KMS-11 (cell line): ENCODE data around the gene TTI1.

ENCODE experiments used
- H2AFZ ChIP-seq: fragments of 200-600 bp; sonication (generic); 2 replicates; pipeline ENCODE4 v1.6.1; 2016; ENCODE audit warnings: antibody characterized with exemption, mixed run types, low read depth
- H3K27ac ChIP-seq: fragments of 200-600 bp; sonication (generic); 2 replicates; pipeline ENCODE4 v1.6.1; 2016; ENCODE audit warnings: mild to moderate bottlenecking, mixed run types
- H3K27me3 ChIP-seq: fragments of 200-600 bp; sonication (generic); 2 replicates; pipeline ENCODE4 v1.6.1; 2017; ENCODE audit warnings: mild to moderate bottlenecking, low read depth, mixed run types, moderate library complexity; ENCODE audit not compliant: insufficient read depth
- H3K36me3 ChIP-seq: fragments of 200-600 bp; sonication (generic); 2 replicates; pipeline ENCODE4 v1.6.1; 2017; ENCODE audit warnings: mild to moderate bottlenecking, mixed run types; ENCODE audit not compliant: insufficient read depth
- H3K4me1 ChIP-seq: fragments of 200-600 bp; sonication (generic); 2 replicates; pipeline ENCODE4 v1.6.1; 2016; ENCODE audit warnings: mild to moderate bottlenecking, low read depth, mixed run types; ENCODE audit not compliant: poor library complexity, severe bottlenecking
- H3K4me2 ChIP-seq: fragments of 200-600 bp; sonication (generic); 2 replicates; pipeline ENCODE4 v1.7.0; 2016; ENCODE audit warnings: mild to moderate bottlenecking, mixed run types
- H3K4me3 ChIP-seq: fragments of 200-600 bp; sonication (generic); IDR thresholded peaks from 2 replicates; pipeline ENCODE4 v1.6.1; 2017; ENCODE audit warnings: low read depth, low read length, mixed read lengths; ENCODE audit not compliant: insufficient read depth
- H3K79me2 ChIP-seq: fragments of 200-600 bp; sonication (generic); 2 replicates; pipeline ENCODE4 v1.6.1; 2016; ENCODE audit warnings: low read depth, mixed run types; ENCODE audit not compliant: insufficient read depth
- H3K9ac ChIP-seq: fragments of 200-600 bp; sonication (generic); 2 replicates; pipeline ENCODE4 v1.6.1; 2016; ENCODE audit warnings: mild to moderate bottlenecking, mixed run types
- H4K20me1 ChIP-seq: fragments of 200-600 bp; sonication (generic); 2 replicates; pipeline ENCODE4 v1.6.1; 2016; ENCODE audit warnings: mild to moderate bottlenecking, mixed run types; ENCODE audit not compliant: insufficient read depth
- TF ChIP-seq, protein P1 (sequence below): fragments of 200-600 bp; sonication (generic); conservative IDR thresholded peaks from 2 replicates; pipeline ENCODE4 v1.6.1; 2017; ENCODE audit warnings: low read depth, mild to moderate bottlenecking, antibody characterized with exemption, low read length, moderate library complexity, mixed read lengths

Gene TTI1

DNA sequence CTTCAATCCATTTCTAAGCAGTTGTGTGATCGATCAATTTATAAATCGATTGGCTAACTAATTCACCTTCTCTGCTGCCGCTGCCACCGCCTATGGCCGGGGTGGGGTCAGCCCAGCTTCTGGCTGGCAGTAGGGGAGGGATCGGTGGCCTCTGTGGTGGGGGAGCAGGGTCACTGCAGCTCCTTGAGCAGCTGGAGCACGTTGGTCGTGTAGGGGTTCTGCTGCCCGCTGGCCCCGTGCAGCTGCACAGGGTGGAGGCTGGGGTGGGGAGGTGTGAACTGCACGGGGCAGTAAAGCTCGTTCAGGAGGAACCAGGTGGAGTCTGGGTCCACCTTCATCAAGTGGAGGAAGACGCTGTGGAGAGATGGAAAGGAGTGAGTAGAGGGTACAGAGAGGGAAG is 50.0 kb downstream of the TTI1 start:
- H3K79me2 ChIP-seq, result no peaks in the 10 kb centered on the region
- no peak overlapping the region for H2AFZ ChIP-seq
- no peaks in the 10 kb centered on the region for H3K27me3 ChIP-seq
- no peaks in the 10 kb centered on the region for H4K20me1 ChIP-seq
- H3K4me3 ChIP-seq, result no peak overlapping the region
- no peak overlapping the region for H3K9ac ChIP-seq
- H3K27ac ChIP-seq, result no peak overlapping the region
- no peak overlapping the region for H3K4me2 ChIP-seq
- TF ChIP-seq, protein P1, sequence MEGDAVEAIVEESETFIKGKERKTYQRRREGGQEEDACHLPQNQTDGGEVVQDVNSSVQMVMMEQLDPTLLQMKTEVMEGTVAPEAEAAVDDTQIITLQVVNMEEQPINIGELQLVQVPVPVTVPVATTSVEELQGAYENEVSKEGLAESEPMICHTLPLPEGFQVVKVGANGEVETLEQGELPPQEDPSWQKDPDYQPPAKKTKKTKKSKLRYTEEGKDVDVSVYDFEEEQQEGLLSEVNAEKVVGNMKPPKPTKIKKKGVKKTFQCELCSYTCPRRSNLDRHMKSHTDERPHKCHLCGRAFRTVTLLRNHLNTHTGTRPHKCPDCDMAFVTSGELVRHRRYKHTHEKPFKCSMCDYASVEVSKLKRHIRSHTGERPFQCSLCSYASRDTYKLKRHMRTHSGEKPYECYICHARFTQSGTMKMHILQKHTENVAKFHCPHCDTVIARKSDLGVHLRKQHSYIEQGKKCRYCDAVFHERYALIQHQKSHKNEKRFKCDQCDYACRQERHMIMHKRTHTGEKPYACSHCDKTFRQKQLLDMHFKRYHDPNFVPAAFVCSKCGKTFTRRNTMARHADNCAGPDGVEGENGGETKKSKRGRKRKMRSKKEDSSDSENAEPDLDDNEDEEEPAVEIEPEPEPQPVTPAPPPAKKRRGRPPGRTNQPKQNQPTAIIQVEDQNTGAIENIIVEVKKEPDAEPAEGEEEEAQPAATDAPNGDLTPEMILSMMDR, result no peak
- no peaks in the 10 kb centered on the region for H3K36me3 ChIP-seq
- H3K4me1 ChIP-seq, result no peaks in the 10 kb centered on the region

DNA sequence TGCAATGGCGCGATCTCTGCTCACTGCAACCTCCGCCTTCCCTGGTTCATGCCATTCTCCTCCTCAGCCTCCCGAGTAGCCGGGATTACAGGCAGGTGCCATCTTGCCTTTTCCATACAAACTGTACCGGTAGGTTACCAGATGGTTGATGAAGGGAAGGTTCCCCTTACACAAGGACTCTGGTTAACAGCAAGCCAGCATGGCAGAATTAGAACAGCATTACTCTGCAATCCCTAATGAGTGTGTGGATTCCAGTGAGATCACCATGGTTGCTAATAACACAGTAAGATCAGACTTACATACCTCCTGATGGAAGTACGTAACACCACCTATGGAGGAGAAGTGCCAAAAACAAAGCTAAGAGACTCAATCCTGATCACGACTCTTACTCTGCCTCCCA is 51.7 kb downstream of the TTI1 start:
- H3K4me2 ChIP-seq, result no peak overlapping the region
- H3K4me1 ChIP-seq, result no peaks in the 10 kb centered on the region
- H3K27me3 ChIP-seq, result no peaks in the 10 kb centered on the region
- H3K9ac ChIP-seq, result no peak overlapping the region
- TF ChIP-seq, protein P1, result no peak
- H3K79me2 ChIP-seq, result no peaks in the 10 kb centered on the region
- H3K27ac ChIP-seq, result no peak overlapping the region
- no peaks in the 10 kb centered on the region for H4K20me1 ChIP-seq
- no peak overlapping the region for H2AFZ ChIP-seq
- H3K4me3 ChIP-seq, result no peak overlapping the region
- H3K36me3 ChIP-seq, result no peaks in the 10 kb centered on the region

DNA sequence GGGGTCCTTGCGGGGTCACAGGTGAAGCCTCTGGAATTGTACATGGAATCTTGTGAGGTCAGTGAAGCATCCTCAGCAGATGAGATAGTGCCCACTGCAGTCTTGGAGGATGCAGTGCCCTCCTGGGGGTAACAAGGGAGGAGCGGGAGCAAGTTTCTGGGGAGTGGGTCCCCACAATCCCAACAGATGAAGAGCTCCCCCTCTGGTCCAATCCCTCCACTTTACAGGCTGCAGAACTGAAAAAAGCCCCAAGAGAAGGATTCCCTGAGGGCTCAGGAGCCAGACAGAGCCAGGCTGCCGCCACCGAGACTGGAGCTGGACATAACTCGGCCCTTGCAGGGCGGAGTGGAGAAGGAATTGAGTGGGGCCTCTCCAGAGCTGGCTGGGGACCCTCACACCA is 52.4 kb downstream of the TTI1 start:
- H3K27ac ChIP-seq, result no peak overlapping the region
- no peak overlapping the region for H2AFZ ChIP-seq
- no peak overlapping the region for H3K9ac ChIP-seq
- H3K79me2 ChIP-seq, result no peaks in the 10 kb centered on the region
- no peak overlapping the region for H3K4me3 ChIP-seq
- no peak overlapping the region for H3K4me2 ChIP-seq
- H3K27me3 ChIP-seq, result no peaks in the 10 kb centered on the region
- H3K36me3 ChIP-seq, result no peaks in the 10 kb centered on the region
- no peaks in the 10 kb centered on the region for H4K20me1 ChIP-seq
- TF ChIP-seq, protein P1, result no peak
- H3K4me1 ChIP-seq, result no peaks in the 10 kb centered on the region

DNA sequence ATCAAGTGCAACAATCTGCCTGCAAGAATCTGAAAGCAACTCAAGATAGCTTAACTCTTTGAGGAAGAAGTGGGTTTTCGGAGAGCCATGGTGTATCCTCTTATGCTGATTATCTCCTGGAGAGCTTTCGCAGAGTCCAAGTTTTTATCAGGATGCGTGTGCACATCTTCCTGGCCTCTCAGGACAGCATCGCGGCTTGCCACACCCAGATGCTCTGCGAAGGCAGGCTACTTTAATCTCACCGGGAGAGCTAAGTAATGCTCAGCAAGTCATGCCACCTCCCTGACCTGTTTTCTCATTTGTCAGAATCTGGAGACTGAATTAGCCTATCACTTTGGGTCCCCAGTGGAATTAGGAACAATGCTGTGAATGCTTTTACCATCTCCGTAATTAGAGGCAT is 52.9 kb downstream of the TTI1 start:
- H3K4me1 ChIP-seq, result no peaks in the 10 kb centered on the region

More for the DNA sequence above, 52.9 kb downstream of the TTI1 start:
- H3K4me3 ChIP-seq, result no peak overlapping the region
- no peaks in the 10 kb centered on the region for H3K36me3 ChIP-seq
- TF ChIP-seq, protein P1, result no peak
- no peaks in the 10 kb centered on the region for H3K79me2 ChIP-seq
- H3K9ac ChIP-seq, result no peak overlapping the region
- no peak overlapping the region for H2AFZ ChIP-seq
- no peak overlapping the region for H3K27ac ChIP-seq
- no peak overlapping the region for H3K4me2 ChIP-seq
- H4K20me1 ChIP-seq, result no peaks in the 10 kb centered on the region
- no peaks in the 10 kb centered on the region for H3K27me3 ChIP-seq
